ENCODE measurements around the gene POLN. TPM values are rescaled to one million over a fixed set of nuclear protein-coding genes. Genes with fewer than 3 reads are reported as not detected.

The POLN gene
- polyA plus RNA-seq, 3 donors, result 2.8 to 14.7 (median 5.7) TPM

DNA sequence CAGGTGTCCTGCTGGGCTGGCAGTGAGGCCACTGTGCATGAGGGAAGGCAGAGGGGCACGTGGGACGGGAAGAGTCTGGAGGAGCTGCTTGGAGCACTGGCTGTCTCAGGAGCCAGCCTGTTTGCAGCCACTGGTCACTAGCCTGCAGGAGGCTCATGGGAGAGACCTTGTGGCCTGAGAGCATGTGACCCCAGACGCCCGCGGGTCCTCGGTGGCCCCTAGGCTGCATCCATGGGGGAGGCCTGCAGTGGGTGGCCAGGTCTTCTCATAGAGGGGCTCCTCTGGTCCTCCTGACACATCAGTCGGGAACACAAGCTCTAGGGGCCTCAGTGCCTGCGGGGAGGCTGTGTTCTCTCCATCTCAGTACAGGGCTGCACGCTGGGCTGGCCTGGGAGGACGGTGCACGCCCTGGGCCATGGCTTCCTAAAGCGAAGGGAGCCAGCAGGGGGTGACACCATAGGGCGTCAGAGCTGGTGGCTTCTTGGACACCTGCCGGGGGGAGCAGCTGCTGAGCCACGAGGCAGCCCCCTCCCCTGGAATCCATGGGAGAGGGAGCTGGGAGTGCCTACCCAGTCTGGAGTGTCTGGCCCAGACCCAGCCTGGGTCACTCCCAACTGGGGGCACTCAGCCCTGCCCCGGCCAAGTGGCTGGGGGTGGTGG, 170.5 kb downstream of the POLN start:
- 60 to 66% (median 61%) methylated on average over 16 of the region's 16 CpGs for WGBS, 3 donors

DNA sequence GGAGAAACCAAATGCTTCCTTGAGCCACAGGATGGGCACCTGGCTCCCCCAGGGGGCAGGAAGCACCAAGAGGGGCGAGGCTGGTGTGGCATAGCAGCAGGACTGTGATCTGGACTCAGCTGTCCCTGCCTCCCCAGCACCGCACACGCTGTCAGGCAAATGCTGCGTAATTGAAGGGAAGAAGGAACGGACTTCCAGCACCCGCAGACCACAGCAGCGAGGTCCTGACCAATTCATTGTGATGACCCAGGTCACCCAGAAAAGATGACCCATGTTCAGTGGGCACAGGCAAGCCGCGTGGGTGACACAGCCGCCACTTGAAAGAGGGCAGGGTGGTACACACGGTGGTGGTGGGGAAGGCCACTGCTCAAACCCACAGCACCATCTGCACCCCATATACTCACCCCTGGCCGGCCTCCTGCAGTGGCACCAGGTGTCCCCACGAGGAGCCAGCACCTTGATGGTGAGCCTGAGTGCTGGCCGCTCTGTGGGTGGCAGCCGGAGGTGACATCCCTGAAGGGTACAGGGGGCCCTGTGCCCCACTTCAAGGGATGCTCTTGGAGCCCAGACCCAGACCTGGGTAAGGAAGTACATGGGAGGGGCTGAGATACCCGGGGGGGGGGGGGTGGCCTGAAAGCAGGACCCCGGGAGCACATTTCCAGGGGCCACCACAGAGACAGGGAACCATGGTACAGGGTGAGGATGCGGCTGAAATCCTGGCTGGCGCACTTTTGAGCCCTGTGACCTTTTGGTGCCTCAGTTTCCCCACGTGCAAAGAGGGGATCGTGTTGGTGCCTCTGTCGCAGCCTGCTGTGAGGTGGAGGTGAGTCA, 171.3 kb downstream of the POLN start:
- 79 to 85% (median 81%) methylated on average over 21 to 22 of the region's 22 CpGs for WGBS, 3 donors

More for the DNA sequence above, 170.5 kb downstream of the POLN start:
- no peak overlapping the region for H3K27ac ChIP-seq (ENCODE audit: low read depth, low read length)

DNA sequence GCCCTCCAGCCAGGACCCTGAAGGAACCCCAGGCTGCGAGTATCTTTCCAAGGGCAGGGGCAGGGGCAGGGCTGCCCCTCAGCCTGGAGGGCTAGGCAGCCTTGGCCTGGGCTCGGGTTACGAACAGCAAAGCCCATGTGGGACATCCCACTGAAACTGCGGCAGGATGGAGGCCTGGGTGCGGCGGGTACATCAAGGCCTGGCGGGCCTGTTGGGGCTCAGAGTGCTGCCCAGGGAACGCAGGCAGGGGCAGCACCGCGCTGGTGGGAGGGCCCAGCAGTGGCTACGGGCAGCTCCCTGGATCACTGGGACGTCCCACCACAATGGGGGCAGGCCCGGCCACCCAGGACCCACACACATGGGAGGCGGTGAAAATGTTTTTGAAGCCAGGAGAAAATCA, 171.9 kb downstream of the POLN start:
- WGBS, 3 donors, result 65 to 92% (median 65%) methylated on average over 13 to 14 of the region's 14 CpGs
- no peak overlapping the region for H3K27ac ChIP-seq (ENCODE audit: low read depth, low read length)

More for the DNA sequence above, 171.3 kb downstream of the POLN start:
- no peak overlapping the region for H3K27ac ChIP-seq (ENCODE audit: low read depth, low read length)

DNA sequence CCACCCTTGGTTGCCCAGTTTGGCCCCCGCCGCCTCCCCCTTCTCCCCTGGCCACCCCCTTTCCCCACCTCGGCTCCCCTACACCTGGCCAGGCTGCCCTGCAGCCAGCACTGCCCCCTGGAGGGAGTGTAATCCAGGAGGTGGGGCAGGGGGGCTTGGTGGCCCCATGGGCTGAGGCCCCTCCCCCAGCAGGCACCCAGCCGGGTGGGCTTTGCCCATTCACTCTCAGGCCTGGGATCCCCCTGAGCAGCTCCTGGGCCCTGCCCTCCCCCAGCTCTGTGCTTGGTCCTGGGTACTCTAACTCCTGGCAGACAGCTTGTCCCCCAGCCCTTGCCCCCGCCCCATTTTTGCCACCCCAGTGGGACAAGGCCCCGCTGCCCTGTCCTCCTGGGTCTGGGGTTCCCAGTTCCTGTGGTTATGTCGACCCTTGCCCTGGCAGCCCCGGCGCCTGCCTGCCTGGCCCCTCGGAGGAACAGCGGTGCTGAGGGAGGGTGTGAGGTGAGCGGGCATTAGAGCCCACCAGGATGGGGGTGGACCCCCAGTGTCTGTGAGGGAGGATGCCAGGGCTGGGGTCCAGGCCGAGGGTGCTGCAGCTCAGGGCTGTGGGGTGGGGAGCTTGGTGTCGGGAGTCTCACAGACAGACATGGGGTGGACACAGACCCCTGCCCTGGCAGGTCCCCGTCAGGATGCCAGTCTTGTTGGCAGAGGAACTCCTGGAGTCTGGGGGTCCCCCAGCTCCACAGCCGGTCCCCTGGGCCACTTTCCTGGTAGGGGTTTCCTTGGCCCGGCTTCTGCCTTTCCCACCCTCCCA, 172.6 kb downstream of the POLN start:
- no peak overlapping the region for H3K27ac ChIP-seq (ENCODE audit: low read depth, low read length)
- WGBS, 3 donors, result 78 to 85% (median 84%) methylated on average over 14 to 17 of the region's 17 CpGs

DNA sequence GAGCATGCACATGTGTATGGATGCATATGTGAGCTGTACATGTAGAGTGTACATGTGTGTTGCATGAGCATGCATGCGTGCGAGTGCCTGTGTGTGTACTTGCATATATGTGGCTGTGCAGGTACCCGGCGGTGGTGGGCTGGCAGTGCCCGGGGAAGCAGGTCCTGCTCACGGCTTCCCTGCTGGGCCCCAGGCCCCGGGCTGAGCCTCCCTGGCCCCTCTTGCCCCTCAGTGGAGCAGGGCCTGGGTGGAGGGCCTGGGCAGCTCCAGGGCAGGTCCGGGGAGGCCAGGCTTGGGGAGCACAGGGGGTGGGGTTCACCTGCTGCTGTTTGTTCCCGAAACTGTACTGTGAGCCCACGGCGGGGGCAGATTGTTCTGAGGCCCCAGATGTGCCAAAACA, 173.4 kb downstream of the POLN start:
- WGBS, 3 donors, result 81 to 94% (median 81%) methylated on average over 10 to 11 of the region's 11 CpGs
- no peak overlapping the region for H3K27ac ChIP-seq (ENCODE audit: low read depth, low read length)

DNA sequence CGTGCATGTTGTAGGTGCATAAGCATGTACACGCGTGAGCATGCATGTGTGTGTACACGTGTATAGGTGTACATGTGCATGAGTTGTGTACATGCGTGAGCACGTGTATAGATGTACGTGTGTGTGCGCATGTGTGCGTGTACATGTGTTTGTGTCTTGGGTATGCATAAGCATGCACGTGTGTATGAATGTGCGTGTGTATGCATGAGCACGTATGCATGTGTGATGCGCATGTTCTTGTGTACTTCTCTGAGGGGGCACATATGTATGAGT, 173.8 kb downstream of the POLN start:
- WGBS, 3 donors, result 91 to 96% (median 93%) methylated on average over 13 of the region's 13 CpGs
- H3K27ac ChIP-seq (ENCODE audit: low read depth, low read length), result no peak overlapping the region

DNA sequence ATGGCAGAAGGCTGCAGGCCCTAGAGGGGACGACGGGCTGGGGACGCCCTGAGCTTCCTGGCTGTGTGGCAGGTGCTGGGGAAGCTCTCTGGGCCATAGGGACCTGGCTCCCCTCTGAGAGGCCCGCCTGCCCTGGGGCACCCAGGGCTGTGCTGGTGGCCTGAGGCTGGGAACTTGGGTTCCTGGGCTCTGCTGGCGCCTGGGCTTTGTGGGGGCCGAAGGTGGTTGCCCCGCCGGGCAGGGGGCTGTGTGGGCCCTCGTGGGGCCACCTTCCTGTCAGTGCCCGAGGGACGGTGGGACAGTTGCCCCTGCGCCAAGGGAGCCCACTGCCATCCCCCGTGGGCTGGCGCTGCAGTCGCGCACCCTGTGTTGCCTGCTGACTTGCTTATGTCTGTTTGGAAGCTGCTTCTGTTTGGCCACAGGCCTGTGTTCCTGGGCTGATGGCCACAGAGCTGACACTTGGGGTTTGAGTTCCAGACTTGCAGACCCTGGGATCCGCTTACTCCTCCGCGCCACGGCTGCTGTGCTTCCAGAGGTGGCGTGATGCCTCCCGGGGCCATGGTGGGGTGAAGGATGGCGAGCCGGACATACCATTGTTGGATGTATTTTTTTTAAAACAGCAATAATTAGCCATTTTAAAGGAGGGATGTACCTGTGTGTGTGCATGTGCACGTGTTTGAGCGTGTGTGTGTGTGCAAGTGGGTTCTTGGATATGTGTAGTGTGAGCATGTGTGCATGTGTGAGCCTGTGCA, 174.3 kb downstream of the POLN start:
- whole genome bisulfite sequencing, 3 donors, result 67 to 81% (median 68%) methylated on average over 24 to 26 of the region's 26 CpGs
- H3K27ac ChIP-seq (ENCODE audit: low read depth, low read length), result no peak overlapping the region

DNA sequence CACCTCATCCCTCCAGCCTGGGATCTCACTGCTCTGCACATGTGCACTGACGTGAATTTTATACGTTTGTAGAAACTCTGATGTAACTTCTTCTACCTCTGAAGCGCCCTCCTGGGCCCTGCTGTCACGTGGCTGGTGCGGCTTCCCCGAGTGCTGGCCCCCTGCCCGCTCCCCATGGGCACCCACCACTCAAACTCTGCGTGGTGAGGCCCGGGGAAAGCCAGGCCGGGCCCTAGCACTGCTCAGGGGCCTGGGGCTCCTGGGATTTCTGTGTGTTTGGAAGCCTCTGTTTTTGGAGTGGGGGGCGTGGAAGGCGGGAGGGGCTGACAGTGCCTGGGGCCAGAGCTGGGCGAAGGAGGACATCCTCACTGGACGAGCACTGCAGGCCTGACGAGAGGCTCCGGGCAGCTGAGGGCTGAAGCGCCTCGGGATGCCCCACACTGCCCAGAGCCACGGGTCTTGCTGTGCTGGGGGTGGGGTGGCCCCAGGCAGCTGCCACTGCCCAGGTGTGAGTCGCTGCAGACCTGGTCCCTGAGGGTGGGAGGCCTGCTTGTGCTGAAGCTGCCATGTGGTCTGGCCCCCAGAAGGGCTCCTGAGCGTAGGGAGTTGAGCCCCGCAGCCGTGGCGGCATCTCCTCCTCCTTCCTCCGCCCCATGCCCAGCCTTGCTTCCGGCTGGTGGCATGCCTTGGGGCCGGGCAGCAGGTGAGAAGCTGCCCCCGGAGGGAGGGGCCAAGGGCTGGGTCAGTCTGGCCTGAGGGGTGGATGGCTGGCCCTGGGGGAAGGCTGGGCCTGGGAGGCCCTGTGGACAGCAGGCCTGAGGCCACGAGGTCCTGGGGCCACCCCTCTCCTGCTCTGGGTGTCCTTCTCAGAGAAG, 175.1 kb downstream of the POLN start:
- WGBS, 3 donors, result 75 to 81% (median 79%) methylated on average over 28 to 29 of the region's 29 CpGs
- H3K27ac ChIP-seq (ENCODE audit: low read depth, low read length), result no peak overlapping the region

DNA sequence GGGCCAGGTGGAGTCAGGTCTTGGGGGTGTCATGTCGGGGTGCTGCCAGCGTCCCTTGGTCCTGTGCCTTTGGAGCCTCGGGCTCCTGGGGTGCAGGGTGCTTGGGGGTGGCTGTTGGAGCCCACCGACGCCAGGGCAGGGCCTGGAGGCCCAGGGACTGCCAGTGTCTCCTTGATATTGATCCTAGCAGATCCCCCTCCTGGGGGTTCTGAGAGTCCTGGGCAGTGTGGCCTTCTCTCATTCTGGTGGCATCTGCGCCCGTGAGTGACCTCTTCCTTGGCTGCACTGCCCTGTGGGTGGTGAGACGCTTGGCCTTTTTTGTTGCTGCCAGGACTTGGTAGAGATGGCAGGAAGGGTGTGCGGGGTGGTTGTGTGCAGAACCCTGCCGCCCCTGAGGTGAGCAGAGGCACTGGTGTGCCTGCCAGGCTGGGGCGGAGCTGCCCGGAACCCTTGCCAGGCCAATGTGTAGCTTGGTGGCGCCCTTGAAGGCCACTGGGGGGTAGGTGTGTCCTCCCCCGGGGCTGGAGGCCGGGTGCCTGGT, 175.8 kb downstream of the POLN start:
- WGBS, 3 donors, result 68 to 89% (median 79%) methylated on average over 15 of the region's 15 CpGs
- H3K27ac ChIP-seq (ENCODE audit: low read depth, low read length), result no peak overlapping the region

DNA sequence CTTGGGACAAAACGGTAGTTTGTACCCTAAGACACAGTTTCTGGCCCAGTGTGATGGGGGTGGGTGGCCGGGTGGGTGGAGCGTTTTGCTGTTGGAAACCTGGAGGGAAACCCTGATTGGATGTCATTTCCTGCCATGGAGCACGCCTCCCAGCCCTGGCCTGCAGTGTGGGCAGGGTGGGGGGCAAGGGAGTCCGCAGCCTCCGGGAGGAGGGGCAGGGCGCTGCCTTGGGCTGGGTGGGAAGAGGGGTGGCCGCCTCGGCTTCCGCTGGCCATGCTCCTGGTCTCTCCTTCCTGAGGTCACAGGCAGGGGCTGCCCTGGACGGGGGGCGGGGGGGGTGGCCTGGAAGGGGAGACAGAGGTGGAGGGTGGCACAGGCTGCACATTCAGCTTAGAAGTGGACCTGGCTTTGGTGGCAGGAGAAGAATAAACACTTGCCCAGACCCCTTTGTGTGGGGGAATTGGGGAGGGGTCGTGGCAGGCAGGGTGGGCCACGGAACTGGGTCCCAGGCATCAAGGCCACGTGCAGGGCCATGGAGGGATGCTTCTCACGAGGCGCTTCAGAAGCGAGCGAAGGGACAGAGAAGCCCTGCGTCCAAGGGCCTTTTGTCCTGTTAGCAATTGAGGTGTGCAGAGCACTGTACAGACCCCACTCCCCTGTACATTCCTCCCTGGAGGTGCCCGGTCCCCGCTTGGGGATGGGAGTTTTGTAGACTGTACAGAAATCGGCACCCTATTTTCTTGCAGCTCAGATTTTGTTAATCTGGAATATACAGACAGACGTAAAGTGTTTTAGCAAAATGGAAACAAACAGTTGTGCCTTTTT, 176.6 kb downstream of the POLN start:
- 74 to 84% (median 75%) methylated on average over 23 to 24 of the region's 24 CpGs for WGBS, 3 donors
- no peak overlapping the region for H3K27ac ChIP-seq (ENCODE audit: low read depth, low read length)

DNA sequence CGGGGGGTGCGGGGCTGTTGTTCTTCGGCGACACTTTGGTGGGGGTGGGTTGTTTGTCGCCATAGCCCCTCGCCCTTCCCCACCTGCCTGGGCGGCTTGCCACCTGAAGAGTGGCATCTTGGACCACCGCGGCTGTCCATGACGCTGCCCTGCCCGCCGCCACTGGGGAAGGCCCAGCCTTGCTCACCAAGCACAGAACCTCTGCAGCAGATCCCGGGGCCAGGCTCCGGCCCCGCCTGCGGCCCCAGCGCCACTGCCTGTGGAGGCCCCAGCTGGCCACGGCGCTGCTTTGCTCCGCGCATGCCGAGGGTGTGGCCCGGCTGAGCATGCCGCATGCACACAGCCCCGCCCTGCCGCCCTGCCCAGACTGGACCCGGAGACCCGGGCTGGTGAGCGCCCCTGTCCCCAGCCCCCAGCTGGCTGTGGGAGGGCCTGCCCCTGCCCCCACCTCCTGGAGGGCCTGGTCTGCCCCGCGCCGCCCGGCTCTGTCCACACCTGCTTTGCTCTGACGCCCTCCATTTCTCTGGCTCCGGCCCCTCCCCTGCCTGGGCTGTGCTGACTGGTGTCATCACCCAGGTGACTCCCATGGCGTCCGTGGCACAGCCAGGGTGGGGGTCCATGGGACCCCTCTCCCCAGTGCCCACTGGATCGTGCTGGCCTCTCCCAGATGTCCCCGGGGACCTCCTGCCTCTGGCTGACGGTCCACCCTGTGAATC, 177.5 kb downstream of the POLN start:
- H3K27ac ChIP-seq (ENCODE audit: low read depth, low read length), result no peak overlapping the region
- WGBS, 3 donors, result 76 to 88% (median 85%) methylated on average over 40 of the region's 40 CpGs

DNA sequence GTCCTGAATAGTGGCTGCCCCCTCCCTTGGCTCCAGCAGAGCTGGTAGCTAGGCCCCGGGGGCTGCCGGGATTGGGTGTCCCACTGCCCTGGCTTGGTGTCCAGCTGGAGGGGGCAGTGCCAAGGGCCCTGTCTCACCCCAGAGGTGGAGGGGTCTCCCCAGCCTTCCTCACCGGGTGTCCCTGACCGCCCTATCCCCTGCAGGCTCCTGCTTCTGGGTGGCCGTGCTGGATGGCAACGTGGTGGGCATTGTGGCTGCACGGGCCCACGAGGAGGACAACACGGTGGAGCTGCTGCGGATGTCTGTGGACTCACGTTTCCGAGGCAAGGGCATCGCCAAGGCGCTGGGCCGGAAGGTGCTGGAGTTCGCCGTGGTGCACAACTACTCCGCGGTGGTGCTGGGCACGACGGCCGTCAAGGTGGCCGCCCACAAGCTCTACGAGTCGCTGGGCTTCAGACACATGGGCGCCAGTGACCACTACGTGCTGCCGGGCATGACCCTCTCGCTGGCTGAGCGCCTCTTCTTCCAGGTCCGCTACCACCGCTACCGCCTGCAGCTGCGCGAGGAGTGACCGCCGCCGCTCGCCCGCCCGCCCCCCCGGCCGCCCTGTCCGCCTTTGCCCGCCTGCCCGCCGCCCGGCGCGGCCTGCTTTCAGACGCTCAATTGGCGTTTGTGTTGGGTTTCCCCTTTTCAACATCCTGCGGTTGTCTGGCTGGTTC, 178.2 kb downstream of the POLN start:
- WGBS, 3 donors, result 94 to 95% (median 95%) methylated on average over 50 to 53 of the region's 53 CpGs

DNA sequence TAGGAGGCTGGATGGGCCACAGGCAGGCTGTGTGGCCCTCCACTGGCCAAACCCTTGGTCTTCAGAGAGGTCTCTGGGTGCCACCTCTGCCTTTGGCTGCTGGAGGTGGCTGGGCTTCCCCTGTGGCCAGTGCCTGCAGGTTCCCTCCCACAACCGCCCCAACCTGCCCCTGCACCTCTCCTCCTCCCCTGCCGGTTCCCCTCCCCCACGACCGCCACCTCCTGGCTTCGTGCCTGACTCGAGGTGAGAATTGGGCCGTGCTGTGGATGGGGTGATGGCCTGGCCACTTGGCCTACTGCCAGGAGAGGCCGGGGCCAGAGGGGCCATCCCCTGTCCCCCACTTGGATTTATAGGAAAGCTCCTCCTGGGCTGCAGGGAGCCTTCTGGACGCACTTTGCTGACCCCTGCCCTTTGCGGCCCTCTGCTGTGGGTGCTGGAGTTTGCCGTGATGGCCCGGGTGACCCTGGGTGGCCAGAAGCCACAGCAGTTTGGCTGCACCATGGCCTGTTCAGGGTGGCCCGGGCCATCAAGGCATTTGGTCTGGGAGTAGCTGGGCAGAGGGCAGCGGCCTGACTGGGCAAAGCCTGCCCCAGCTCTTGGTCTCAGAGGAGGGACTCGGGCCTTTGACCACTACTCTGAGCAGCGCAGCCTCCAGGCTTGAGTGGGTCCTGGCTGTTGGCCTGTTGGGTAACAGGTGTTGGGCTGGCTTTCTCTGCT, 179.0 kb downstream of the POLN start:
- 69 to 79% (median 73%) methylated on average over 13 to 16 of the region's 16 CpGs for WGBS, 3 donors
- no peak overlapping the region for H3K27ac ChIP-seq (ENCODE audit: low read depth, low read length)

More for the DNA sequence above, 178.2 kb downstream of the POLN start:
- no peak overlapping the region for H3K27ac ChIP-seq (ENCODE audit: low read depth, low read length)

DNA sequence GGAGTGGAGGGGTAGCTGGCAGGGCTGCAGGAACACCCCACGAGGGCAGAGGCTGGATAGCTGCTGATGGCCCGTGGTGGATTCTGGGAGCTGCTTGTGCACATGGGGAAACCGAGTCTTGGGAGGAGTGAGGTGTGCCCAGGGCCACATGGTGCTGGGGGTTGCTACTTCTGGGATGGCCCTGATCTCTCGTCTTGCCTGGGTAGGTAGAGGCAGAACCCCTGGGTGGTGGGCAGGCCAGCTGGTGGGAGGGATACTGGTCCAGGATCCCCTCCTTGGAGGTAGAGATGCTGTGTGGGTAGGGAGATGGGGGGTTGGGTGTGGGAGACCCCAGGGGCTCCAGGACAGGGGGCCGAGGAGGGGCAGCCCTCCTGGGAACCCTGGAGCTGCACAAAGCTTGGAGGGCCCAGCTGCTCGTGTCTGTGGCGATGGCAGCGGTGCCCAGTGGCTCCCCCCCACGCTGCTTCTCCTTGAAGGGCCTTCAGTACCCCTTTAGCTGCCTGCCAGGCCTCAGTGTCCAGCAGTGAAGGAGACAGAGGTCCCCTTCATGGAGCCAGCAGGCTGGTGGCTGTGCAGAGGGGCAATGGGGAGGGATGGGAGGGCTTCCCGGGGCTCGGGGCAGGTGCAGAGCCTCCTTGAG, 179.6 kb downstream of the POLN start:
- H3K27ac ChIP-seq (ENCODE audit: low read depth, low read length), result no peak overlapping the region
- 80 to 89% (median 82%) methylated on average over 11 of the region's 11 CpGs for WGBS, 3 donors

Measured in adipose tissue (tissue), 3 donors.